GM21825 (cell line): ENCODE measurements around the gene CCDC182.

Source experiments
- ATAC-seq: cut with Tn5 transposase; IDR thresholded peaks from one replicate; pipeline ENCODE4 v1.9.1; 2021; ENCODE audit warnings: mild to moderate bottlenecking, moderate library complexity; ENCODE audit not compliant: unreplicated experiment

The CCDC182 gene

DNA sequence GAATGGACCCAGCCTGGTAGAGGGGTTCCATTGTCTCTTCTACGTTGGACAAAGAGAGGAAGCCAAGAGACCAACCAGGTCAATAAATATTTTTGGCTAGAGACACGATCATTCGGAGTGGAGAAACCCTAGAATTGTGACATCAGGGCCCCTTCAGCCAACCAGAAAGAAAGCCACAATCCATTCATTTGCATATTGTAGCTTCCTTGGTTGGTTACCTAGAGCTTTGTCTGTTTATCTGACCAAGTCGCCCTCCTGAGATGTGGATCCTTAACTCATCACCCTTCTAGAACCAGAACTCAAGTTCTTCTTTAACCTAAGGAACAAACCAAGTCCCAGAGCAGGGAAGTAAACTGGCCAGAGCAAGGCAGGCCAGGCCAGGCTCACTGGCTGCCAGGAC is at the start of gene CCDC182:
CCDC182 (minus strand) TSS at position 58 of the 400 bp plus-strand sequence; CDS start at position 31, 27 bp downstream.
- ATAC-seq = no peak

- ATAC-seq = no peak
Measured at GRCh38 chr17:57794841-57795240, 49.7 kb upstream of the CCDC182 start.

DNA sequence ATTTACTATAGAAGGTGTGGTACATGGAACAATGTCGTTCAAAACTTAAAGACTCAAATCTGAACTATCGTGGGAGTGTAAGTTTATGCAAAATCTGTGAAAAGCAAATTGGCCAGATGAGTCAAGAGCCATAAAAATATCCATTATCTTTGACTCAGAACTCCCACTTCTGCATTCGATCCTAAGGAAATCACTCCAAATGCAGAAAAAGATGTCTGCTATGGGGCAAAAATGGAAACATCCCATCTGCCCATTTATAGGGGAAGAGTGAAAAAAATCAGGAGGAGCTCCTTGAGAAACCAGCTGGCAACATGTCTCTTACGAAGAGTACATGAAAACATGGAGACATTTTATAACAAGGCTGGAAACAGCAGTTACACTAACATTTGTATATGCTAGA is 43.6 kb upstream of the CCDC182 start:
- ATAC-seq = no peak

GRCh38 chr17:57785022-57785421 is 39.9 kb upstream of the CCDC182 start:
- no peak for ATAC-seq

GRCh38 chr17:57784226-57784895 is 39.3 kb upstream of the CCDC182 start:
- no peak for ATAC-seq

GRCh38 chr17:57783338-57783742 is 38.2 kb upstream of the CCDC182 start:
- ATAC-seq = no peak

DNA sequence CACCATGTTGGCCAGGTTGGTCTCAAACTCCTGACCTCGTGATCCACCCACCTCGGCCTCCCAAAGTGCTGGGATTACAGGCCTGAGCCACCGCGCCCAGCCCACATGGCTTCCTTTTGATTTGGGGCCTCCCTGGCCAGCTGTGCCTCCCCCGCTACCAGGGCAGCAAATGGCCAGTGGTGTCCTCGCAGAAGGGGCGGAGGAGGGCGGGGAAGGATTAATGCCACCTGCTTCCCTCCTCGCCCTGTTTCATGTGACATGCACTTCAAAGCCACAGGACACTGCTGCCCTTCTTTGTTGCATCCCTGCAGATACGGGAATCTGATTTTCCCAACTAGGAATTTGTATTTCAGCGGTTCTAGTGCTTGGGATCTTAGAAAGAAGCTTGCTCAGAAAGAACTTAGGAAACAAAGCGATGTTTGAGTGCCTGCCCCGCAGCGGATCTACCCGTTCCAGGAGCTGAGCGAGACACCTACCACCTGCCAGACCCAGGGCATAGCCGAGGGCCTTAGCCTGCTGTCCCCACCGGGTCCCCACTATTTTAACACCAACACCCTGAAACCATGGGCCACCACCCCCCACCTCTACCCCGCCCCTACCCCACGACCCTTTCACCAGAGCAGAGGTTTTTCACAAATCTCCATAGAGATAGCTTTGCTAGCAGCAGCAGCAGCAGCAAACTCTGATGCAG is 37.7 kb upstream of the CCDC182 start:
- no peak for ATAC-seq

DNA sequence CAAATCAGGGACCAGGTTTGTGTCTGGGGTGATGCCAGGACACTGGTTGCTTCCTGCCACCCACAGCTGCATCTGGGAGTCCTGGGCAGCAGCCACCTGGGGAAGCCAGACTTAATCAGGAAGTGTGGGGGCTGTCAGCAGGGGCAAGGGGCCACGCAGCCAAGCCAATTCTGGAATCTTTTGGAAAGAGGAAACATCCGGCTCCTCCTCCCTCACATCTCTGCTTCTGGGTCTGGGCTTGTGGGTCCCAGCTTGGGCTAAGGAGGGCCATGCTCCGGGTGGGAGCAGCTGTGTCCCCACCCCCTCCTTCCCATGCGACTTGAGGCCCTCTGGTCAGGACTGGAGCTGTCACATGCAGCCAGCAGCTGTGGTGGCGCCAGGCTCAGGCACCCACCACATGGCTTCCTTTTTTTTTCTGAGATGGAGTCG is 37.0 kb upstream of the CCDC182 start:
- no peak for ATAC-seq

GRCh38 chr17:57781386-57782061 is 36.4 kb upstream of the CCDC182 start:
- no peak for ATAC-seq

DNA sequence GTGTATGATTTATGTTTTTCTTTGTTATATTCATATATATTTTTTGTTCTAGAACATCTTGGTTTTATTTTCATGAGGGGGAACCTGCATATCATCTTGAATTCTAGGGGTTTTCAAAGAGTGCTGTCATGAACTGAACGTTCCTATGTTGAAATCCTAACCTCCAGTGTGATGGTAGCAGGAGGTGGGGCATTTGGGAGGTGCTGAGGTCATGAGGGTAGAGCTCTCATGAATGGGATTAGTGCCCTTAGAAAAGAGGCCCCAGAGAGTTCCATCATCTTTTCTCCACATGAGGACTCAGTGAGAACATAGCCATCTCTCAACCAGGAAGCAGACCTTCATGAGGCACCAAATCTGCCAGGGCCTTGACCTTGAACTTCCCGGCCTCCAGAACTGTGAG is 34.6 kb upstream of the CCDC182 start:
- ATAC-seq = no peak

DNA sequence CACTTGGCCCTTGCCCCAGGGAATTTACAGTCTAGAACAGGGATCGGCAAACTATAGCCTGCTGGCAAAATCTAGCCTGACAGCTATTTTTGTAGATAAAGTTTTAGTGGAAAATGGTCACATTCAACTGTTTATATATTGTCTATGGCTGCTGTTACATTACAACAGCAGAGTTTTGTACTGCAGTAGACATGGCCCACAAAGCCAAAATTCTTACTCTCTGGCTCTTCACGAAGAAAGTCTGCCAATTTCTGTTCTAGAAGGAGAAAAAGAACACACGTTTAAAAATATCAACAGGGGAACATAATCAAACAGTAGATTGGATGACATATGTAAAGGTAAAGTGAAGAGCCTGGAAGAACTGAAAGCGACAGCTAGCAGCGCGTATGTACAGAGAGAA is 33.2 kb upstream of the CCDC182 start:
- no peak for ATAC-seq

DNA sequence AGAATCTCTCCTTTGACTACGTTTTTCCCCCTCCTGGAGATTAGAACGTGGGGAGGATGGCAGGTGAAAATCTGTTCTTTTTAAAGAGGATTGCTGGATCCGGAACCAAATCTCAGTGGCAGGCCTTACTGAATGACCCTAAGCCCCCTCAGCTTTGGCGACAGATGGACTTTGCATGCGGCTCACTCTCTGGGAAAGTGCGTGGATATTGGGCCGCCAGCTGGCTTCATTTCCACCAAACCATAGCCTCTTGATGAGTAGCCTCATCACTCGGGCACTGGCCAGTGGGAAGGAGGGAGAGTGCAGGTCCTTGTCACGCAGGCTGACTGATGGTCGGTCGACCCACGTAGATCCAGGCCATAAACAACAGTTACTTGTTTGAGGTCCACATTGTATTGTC is 31.3 kb upstream of the CCDC182 start:
- no peak for ATAC-seq

DNA sequence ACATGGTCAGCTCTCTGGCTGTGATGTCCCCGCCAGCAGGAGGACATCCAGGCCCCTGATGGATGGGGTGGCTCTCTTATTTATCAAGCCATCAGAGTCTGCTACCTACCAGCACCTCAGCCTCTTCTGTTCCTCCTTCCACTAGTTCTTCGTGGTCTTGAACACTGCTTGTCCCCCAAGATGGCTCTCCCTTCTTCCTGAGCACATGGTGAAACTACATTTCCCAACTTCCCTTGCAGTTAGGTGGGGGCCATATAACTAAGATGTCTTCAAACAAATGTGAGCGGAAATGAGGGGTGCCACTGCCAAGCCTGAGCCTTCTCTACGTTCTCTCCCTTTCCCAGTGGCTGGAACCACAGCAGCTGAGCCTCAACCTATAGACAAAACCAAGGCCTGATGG is 29.8 kb upstream of the CCDC182 start:
- ATAC-seq = no peak

- no peak for ATAC-seq
Measured at GRCh38 chr17:57773557-57773956, 28.5 kb upstream of the CCDC182 start.

DNA sequence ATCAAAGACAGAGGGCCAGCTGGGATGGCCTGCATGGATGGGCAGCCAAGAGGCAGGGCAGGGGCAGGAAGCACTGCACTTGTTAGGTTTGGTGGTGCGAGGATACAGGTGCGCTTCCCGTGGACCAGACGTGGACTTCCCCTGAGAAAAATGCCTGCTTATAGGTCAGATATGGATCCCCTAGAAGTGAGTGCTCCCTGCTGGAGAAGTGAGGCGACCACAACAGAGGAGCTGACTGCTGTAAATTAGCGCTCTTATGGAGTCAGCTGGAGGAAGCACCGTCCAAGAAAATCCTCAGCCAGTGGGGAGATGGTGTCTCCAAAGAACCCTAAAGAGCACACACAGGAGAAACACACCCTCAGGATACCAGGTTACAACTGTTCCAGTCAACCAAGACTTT is 27.7 kb upstream of the CCDC182 start:
- ATAC-seq = no peak

GRCh38 chr17:57767561-57767960 is 22.5 kb upstream of the CCDC182 start:
- no peak for ATAC-seq

DNA sequence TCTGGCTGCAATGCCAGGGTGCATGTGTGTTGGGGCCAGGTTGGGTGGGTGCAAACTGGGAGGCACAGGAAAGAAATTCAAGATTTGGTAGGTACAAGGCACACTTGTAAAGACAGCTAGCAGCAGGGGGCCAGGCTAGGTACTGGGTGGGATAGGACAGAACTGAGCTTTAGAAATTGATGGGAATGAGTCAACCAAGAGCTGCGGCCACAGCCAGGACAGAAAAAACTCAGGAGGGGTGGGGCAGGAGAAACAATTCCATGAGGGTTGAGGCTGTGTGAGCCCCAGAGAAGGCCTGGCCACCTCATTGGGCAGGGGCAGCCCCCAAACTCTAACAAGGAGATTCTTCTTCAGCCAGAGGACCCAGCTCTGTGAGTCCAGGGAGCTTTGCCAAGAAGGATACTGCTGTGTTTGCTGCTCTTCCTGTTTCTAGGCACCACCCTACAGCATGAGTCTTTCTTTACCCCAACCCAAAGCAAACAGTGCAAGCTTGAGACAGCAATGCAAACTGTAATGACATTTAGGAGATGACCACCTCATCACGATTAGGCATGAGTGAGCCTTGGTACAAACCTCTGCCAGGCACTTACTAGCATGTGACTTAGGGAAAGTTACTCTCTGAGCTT is 21.3 kb upstream of the CCDC182 start:
- ATAC-seq = no peak

- no peak for ATAC-seq
Measured at GRCh38 chr17:57762452-57763395, 17.6 kb upstream of the CCDC182 start.

- ATAC-seq = no peak
Measured at GRCh38 chr17:57761887-57762286, 16.8 kb upstream of the CCDC182 start.

- ATAC-seq = no peak
Measured at GRCh38 chr17:57760046-57760445, 14.9 kb upstream of the CCDC182 start.
